ENCODE results near the gene MAPK4. TPM values are rescaled to one million over a fixed set of nuclear protein-coding genes. Genes with fewer than 3 reads are reported as not detected.
"Not testable (repeated sequence)": the region's sequence is repeated elsewhere in the genome, so short reads cannot be mapped to it uniquely, and the experiment has no call there.

Gene MAPK4
- total RNA-seq, 1 donor from 2014 or later = 0.89 TPM

DNA sequence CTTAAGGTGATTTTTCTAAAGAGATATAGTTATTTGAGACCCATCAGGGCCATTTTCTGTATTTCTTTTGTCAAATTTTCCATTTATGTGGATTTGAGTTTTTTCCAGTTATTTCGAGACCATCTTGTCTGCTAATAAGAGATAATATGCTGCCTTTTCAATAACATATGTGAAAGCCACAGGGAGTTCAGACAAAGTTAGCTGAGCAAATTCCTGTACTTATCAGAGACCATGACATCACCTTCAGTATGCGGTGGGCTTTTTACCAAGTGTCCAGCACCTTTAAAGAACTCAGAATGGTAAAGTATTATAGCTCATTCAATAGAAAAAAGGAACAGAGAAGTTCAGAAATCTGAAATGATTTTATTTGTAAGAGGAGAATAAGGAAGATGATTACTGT is 11.7 kb downstream of the MAPK4 start:
- DNase-seq (ENCODE audit: low spot score) (no peak), ATAC-seq (no peak)
- intact Hi-C loops (cut with DNase I) = no loop called here

DNA sequence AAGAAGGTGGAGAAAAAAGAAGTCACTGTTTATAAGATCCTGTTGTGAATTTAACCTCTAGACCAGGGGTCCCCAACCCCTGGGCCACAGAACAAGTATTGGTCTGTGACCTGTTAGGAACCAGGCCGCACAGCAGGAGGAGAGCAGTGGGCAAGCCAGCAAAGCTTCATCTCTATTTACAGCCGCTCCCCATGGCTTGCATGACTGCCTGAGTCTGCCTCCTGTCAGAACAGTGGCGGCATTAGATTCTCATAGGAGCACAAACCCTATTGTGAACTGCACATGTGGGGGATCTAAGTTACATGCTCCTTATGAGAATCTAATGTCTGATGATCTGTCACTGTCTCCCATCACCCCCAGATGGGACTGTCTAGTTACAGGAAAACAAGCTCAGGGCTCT is 13.3 kb downstream of the MAPK4 start:
- ATAC-seq; intact Hi-C loops (cut with DNase I); DNase-seq (ENCODE audit: low spot score): not testable (repeated sequence)

DNA sequence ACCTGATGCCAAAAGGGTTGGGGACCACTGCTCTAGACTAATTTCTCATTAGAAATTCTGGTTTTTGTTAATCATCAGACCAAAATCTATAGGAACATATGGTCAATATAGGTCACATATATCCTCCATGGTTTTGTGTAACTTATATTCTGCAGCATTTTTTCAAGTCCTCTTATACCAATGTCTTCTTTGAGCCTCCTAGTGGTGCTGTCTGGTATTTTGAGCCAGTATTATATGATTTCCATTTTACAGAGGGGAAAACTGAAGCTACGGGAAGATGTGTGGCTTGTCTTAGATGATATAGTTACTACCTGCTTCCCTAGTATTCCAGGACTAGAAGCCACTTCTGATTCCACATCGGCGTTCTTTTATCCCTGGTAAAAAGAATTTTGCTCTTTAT is 13.8 kb downstream of the MAPK4 start:
- ATAC-seq (no peak), DNase-seq (ENCODE audit: low spot score) (no peak)
- intact Hi-C loops (cut with DNase I) = no loop called here

DNA sequence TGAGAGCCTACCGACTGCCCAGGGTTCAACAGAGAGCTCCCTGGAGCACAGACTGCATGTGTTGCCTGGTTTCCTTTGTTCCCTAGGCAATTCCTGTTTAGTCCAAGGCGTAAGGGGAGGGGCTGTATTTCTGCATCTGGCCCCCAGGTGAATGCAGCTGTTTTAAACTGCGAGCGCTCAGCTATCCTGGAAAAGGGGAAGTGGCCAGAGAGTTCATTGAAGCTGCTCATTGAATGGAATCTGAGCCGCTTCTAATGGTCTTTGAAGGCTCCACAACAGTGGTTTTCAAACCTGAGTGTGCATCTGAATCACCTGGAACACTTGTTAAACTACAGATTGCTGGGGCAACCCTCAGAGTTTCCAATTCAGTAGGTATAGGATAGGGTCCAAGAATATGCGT is 18.1 kb downstream of the MAPK4 start:
- intact Hi-C loops (cut with DNase I) = no loop called here
- DNase-seq (ENCODE audit: low spot score) (no peak), ATAC-seq (no peak)

DNA sequence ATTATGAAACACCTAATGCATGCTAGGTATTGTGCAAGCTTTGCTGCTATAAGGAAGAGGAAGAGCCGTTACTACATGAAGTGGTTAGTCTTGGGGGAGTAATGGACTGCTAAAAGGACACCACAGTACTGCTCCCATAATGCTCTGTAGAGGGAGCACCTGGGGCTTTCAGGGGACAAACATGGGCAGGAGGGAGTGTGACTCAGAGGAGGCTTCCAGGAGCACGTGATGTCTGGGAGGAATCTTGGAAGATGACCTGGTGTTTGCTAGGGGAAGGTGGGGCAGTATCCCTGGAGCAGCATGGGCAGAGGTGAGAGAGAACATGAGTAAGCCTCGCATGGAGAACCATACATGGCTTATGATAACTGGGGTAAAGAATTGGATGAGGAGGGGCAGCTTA is 18.8 kb downstream of the MAPK4 start:
- DNase-seq (ENCODE audit: low spot score) (no peak), ATAC-seq (no peak)
- intact Hi-C loops (cut with DNase I) = no loop called here

DNA sequence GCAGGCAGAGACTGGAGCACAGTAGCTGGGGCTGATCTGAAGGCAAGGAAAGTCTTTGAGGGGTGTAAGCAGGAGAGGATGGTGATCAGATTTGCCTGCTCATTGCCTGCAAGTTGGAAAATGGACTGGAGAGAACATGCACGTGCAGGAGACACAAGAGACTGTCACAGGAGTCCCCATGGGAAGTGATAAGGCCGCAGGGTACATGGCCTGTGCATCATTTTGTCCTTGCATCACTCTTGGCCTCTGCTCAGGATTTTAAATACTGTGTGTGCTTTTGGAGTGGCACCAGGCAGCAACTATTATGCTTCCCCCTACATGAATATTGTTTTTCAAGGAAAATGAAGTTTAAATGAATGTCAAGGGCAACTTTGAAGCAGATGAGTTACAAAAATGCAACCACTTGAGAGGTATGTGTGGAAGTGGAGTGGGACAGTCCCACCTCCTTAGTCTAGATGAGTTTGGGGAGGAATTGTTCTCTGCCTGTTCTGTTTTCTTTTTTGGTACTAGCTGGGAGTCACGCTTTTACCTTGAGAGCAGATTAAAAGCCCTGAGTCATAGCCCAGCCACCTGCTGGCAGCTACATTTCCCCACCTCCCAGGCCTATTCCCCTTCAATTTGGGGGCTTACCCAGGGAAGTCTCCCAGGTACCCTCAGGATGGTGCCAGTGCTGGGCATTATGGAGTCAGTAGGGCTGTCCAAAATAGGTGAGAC is 19.3 kb downstream of the MAPK4 start:
- DNase-seq (ENCODE audit: low spot score) (no peak), ATAC-seq (no peak)
- intact Hi-C loops (cut with DNase I) = no loop called here

DNA sequence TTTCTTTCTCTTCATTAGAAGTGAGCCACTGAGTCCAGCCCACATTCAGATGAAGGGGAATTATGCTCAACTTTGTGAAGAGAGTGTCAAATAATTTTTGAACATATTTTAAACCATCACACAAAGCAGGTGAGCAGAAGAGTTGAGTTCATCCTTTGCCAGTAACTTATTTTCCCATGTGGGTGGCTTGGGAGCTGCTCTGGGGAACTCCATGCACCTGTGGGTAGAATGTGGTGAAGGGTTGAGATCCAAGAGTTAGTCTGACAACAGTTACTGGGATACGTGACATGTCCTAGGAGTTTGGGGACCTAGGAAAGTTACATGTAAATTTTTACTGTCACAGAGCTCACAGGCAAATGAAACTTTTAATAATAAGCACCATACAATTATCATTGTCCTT is 21.6 kb downstream of the MAPK4 start:
- ATAC-seq = no peak
- intact Hi-C loops (cut with DNase I) = no loop called here

DNA sequence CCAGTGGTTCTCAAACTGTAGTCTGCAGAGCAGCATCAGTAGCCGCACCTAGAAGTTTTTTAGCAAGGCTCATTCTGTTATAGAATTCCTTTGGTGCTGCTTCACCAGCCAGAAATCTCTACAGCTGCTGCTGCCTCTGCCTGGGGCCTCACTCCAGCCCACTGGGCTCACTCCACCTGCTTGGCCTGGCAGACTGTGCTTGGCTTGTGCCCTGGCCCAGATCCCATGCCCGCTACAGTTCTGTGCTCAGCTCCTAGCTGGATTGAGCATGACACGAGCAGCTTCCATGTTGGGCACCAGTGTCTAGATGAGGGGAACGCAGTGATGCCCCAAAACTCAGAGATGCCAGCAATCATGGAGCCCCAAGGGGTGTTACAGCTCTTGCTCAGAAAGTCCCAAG is 22.6 kb downstream of the MAPK4 start:
- intact Hi-C loops (cut with DNase I) = no loop called here
- DNase-seq (ENCODE audit: low spot score) (no peak), ATAC-seq (no peak)

More for the DNA sequence above, 21.6 kb downstream of the MAPK4 start:
- DNase-seq (ENCODE audit: low spot score) = no peak

DNA sequence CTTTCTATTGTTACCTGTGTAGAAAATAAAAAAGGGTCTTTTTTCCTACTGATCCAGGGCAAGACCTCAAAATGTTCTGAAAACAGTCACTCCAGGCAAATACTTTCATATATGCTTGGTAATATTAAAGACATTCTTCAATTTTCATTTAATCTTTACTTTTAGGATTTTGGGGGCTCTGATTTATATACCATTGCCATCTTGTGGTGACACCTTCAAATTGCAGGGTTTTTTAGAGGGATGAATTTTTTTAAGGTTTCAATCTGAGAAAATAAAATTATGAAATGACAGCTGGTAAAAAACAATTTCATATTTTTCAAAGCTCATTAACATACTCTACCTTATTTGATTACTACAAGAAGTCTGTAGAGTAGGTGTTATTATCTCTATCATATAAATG is 26.8 kb downstream of the MAPK4 start:
- ATAC-seq = no peak
- DNase-seq (ENCODE audit: low spot score) = no peak
- intact Hi-C loops (cut with DNase I) = no loop called here

DNA sequence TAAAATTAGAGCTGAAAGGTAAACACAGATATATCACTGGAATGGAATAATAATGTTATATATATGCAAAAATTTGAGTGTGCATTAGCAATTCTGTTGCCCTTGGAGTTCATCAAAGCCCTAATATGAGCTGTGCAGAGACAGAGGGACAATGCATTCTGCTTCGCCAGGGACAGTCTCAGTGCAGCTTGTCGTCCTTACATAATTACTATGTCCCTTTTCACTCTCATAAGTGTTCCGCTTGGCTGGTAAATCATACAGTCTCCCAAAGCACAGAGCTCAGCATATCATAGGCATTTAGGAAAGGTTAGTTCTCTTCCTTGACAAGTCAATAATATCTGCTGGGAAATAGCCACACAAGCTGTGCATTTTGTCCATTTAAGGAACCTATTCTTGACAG is 30.7 kb downstream of the MAPK4 start:
- ATAC-seq (no peak), DNase-seq (ENCODE audit: low spot score) (no peak)
- intact Hi-C loops (cut with DNase I) = no loop called here

DNA sequence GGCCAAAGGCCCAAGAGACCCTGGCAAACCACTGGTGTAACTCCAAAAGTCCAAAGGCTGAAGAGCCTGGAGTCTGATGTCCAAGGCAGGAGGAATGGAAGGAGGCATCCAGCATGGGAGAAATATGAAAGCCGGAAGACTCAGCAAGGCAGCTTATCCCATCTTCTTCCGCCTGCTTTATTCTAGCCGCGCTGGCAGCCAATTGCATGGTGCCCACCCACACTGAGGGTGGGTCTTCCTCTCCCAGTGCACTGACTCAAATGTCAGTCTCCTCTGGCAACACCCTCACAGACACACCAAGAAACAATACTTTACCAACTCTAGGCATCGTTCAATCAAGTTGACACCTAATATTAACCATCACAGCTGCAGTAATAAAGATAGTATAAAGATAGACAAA is 34.1 kb downstream of the MAPK4 start:
- DNase-seq (ENCODE audit: low spot score) (no peak), ATAC-seq (no peak)
- intact Hi-C loops (cut with DNase I) = no loop called here

DNA sequence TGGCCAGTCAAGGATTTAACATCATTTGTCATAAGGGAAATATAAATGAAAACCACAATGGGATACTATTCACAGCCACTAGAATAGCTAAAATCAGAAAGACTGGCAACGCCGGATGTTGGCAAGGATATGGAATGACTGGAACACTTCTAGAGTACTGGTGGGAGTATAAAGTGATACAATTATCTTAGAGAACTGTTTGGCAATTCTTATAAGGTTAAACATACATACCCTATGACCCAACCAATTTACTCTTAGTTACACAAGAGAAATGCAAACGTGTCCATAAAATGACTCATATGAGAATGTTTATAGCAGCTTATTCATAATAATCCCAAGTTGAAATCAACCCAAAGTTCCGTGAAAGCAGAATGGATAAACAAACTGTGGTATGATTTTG is 35.1 kb downstream of the MAPK4 start:
- ATAC-seq = no peak
- intact Hi-C loops (cut with DNase I) = no loop called here
- DNase-seq (ENCODE audit: low spot score) = no peak

DNA sequence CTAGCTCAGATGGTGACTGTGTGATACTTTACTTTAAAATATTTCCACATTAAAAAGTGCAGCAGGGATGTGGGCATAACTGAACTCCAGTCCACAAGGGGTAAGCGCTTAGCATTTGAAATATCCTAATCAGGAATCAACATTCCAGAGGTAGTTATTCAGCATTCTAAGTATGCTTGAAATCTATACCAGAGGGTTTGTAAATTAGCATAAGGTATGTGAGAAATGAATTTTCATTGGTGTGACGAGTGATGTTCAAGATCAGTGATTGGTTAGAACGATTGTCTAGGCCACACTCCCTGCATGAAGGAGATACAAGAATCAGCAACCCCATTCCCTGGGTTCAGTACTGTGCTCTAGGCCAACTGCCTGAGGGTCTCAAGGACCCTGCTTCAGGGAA is 42.6 kb downstream of the MAPK4 start:
- ATAC-seq = no peak
- DNase-seq (ENCODE audit: low spot score) = no peak

DNA sequence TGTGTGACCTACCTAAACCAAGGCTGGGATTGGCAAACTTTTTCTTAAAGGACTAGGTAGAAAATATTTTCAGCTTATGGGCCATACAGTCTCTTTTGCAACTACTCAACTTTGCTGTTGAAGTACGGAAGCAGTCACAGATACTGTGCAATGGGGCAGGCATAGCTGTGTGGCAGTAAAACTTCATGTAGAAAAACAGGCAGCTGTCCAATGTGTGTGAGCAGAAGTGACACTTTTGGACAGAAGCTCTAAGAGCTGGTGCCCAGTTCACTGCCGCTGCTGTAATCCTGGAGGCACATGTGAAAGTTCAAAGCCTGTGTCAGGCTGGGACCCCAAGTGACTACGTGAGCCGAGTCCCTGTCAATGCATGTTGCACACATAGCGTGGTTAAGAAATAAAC is 46.7 kb downstream of the MAPK4 start:
- ATAC-seq (no peak), DNase-seq (ENCODE audit: low spot score) (no peak)
- intact Hi-C loops (cut with DNase I) = no loop called here

More for the DNA sequence above, 42.6 kb downstream of the MAPK4 start:
- intact Hi-C loops (cut with DNase I) = no loop called here

DNA sequence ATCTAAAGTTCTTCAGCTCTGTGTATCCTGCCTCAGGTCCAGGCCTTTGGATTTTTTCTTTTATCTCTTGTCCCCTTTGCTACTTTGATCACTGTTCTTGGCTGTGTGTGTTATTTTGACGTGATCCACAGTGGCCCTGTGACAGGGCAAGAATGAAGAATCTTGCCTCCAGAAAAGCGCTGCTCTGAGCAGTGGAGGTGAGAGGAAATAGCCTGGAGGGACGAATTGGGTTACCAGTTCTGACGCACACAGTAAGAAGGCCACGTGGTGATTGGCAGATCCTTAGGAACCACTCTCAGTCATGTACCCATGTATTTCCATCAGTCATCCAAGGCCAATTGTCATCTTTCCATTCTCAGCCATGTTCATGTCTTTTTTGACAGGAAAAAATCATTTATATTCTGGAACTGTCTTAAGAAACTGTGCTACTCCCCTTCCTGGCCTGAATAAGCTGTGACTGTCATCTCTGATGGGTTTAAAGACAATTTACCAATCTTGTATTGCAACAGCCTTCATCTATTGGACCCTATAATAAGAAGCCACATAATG is 47.6 kb downstream of the MAPK4 start:
- DNase-seq (ENCODE audit: low spot score) (no peak), ATAC-seq (no peak)
- intact Hi-C loops (cut with DNase I) = no loop called here

DNA sequence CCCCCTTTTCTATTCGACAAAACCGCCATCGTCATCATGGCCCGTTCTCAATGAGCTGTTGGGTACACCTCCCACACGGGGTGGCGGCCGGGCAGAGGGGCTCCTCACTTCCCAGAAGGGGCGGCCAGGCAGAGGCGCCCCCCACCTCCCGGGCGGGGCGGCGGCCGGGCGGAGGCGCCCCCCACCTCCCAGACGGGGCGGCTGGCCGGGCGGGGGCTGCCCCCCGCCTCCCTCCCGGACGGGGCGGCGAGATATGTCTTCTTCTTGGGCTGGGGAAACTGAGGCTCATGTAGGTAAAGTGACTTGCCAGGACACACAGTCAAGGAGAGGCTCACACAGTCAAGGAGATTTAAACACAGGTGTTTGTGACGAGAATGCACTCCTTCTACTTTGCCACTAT is 49.3 kb downstream of the MAPK4 start:
- ATAC-seq; intact Hi-C loops (cut with DNase I): not testable (repeated sequence)

DNA sequence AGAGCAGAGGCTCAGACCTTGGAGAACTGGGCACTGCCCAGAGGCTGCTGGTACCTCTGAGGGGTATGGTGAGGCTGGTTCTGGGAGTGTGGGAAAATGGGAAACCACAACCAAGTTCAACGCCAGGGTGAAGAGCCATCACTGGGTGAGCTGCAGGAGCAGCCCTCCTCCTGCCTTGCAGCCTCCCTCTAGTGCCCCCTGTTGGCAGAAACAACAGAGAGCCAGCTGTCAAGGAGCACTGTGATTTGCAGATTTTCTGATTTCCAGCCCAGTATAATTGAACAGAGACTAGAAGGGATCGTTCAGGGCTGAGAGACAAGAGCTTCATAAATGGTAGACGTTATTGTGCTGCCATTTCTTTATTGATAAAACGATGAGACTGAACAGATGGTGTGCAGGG is 50.5 kb downstream of the MAPK4 start:
- intact Hi-C loops (cut with DNase I) = no loop called here
- no peak for ATAC-seq
- no peak for DNase-seq (ENCODE audit: low spot score)

More for the DNA sequence above, 49.3 kb downstream of the MAPK4 start:
- DNase-seq (ENCODE audit: low spot score) = not testable (repeated sequence)

DNA sequence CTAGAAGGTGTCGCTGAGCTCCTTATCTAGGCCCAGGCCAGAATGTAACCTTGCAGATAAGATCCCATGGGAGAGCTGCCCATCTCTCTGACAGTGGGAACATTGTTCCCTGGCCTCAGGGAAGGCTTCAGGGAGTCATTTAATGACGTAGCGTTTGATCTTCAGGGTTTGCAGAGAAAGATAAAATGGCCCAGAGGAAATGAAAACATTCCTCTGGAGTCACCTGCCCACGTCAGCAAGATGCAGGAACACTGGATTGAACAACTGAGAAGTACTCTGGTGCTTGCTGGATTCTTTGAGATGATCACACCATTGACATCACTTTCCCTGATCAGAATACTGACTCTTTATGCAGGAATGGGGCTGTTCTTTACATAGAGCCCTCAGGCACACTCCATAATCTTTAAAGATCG is 51.6 kb downstream of the MAPK4 start:
- no peak for DNase-seq (ENCODE audit: low spot score)
- ATAC-seq = no peak
- intact Hi-C loops (cut with DNase I) = no loop called here

DNA sequence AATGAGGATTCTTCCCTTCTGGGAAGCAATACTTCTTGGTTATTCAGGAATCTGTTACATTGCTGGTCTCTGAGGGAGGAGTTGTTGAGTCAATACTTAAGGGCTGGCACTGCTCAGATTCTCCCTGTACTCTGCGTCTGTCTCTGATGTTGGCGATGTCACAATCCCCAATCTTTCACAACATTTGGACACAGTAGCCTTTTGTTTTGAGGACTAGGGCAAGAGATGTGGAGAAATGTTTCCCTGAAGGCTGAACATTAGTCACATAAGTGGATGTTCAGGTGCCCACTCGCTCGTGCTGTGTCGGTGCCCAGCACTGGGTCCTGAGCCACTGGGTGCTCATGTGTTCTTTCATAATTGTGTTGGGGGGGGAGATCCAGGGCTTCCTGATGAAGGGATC is 55.0 kb downstream of the MAPK4 start:
- ATAC-seq = peak; percentile 97

DNA sequence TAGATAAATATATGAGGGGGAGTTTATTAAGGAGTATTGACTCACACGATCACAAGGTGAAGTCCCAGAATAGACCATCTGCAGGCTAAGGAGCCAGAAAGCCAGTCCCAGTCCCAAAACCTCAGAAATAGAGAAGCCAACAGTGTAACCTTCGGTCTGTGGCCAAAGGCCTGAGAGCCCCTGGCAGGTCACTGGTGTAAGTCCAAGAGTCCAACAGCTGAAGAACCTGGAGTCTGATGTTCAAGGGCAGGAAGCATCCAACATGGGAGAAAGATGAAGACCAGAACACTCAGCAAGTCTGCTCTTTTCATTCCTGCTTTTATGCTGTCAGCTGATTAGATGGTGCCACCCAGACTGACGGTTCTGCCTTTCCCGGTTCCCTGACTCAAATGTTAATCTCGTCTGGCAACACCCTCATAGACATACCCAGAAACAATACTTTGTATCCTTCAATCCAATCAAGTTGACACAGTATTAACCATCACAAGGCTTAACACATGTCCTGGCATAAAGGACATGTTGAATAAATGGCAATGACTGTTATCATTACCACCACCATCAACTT is 56.7 kb downstream of the MAPK4 start:
- intact Hi-C loops (cut with DNase I) = no loop called here
- no peak for ATAC-seq
- no peak for DNase-seq (ENCODE audit: low spot score)

More for the DNA sequence above, 55.0 kb downstream of the MAPK4 start:
- DNase-seq (ENCODE audit: low spot score) = no peak
- intact Hi-C loops (cut with DNase I) = no loop called here

DNA sequence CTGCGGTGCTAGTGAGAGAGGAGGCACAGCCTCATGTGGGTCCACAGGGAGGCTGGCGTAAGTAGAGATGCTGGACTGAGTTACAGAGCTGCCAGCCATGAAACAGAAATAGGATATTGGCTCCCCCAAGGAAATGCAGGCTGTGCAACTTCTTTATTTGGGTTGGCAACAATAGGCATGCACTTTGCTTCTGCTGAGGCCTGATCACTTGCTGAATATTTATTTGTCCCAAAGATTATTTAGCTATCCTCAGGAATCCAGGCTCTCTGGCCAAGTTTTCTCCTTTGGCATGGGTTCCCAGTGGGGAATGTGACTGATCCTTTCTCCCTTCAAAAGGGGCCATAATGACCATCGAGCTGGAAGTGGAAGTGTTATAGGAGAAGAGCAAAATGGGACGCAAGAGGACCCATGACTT is 60.0 kb downstream of the MAPK4 start:
- intact Hi-C loops (cut with DNase I) = no loop called here
- DNase-seq (ENCODE audit: low spot score) = no peak
- ATAC-seq = peak; percentile 55

Data from sciatic nerve (tissue), 2 donors.